NCI-H1694 (cell line): ENCODE results near the gene GHRHR.

Experiments
- DNase-seq: peaks from one replicate; lab custom pipeline; 2025; lab: John Stamatoyannopoulos, UW

GHRHR gene

GRCh38 chr7:30985756-30986155 lies 22.0 kb downstream of the GHRHR start:
- no peak for DNase-seq

GRCh38 chr7:30986331-30986730 lies 22.6 kb downstream of the GHRHR start:
- DNase-seq, result no peak

GRCh38 chr7:30986738-30987137 lies 23.0 kb downstream of the GHRHR start:
- DNase-seq, result no peak

- no peak for DNase-seq
Observed at GRCh38 chr7:30987178-30987577, 23.4 kb downstream of the GHRHR start.

GRCh38 chr7:30987936-30988335 lies 24.2 kb downstream of the GHRHR start:
- no peak for DNase-seq

- no peak for DNase-seq
Observed at GRCh38 chr7:30988351-30989005, 24.7 kb downstream of the GHRHR start.

GRCh38 chr7:30989008-30989823 lies 25.5 kb downstream of the GHRHR start:
- no peak for DNase-seq

GRCh38 chr7:30989824-30990672 lies 26.3 kb downstream of the GHRHR start:
- DNase-seq, result no peak

- no peak for DNase-seq
Observed at GRCh38 chr7:30990673-30991170, 27.0 kb downstream of the GHRHR start.

- peak; percentile 94 for DNase-seq
Observed at GRCh38 chr7:30992414-30992813, 28.7 kb downstream of the GHRHR start.

GRCh38 chr7:30994206-30995100 lies 30.7 kb downstream of the GHRHR start:
- peak; percentile 91 for DNase-seq

GRCh38 chr7:30995536-30995935 lies 31.8 kb downstream of the GHRHR start:
- no peak for DNase-seq

GRCh38 chr7:30996256-30996655 lies 32.5 kb downstream of the GHRHR start:
- DNase-seq, result no peak

GRCh38 chr7:30996883-30997282 lies 33.1 kb downstream of the GHRHR start:
- no peak for DNase-seq

GRCh38 chr7:30997316-30997715 lies 33.6 kb downstream of the GHRHR start:
- DNase-seq, result no peak

GRCh38 chr7:30998180-30998579 lies 34.4 kb downstream of the GHRHR start:
- no peak for DNase-seq

- no peak for DNase-seq
Observed at GRCh38 chr7:31000161-31000693, 36.5 kb downstream of the GHRHR start.

- no peak for DNase-seq
Observed at GRCh38 chr7:31000779-31001178, 37.0 kb downstream of the GHRHR start.

GRCh38 chr7:31002256-31002655 lies 38.5 kb downstream of the GHRHR start:
- no peak for DNase-seq

GRCh38 chr7:31003097-31003496 lies 39.3 kb downstream of the GHRHR start:
- DNase-seq, result no peak

- DNase-seq, result no peak
Observed at GRCh38 chr7:31003721-31004120, 40.0 kb downstream of the GHRHR start.
